Activated CD8-positive, alpha-beta T cell treated with anti-CD3 and anti-CD28 coated beads for 36 hours (primary cell): ENCODE data around the gene DYNAP. TPM values are rescaled to one million over a fixed set of nuclear protein-coding genes. Genes with fewer than 3 reads are reported as not detected.

Experiments
- ATAC-seq: fragments of 200-7000 bp; cut with Tn5 transposase; one replicate; pipeline ENCODE4 v1.10.0; 2021; ENCODE audit warnings: mild to moderate bottlenecking, moderate library complexity
- CTCF ChIA-PET: fragments of 350-600 bp; sonication (Branson Sonifier 250); formaldehyde crosslinking; loops from one replicate; lab custom pipeline; 2021; ENCODE audit warnings: antibody characterized with exemption; lab: Charles Lee
- POLR2A ChIA-PET: fragments of 350-600 bp; sonication (Branson Sonifier 250); formaldehyde crosslinking; loops from one replicate; lab custom pipeline; 2021; ENCODE audit warnings: antibody characterized with exemption; lab: Charles Lee
- DNase-seq: peaks from one replicate; pipeline ENCODE4 v3.0.0-alpha.2; 2020
- H3K27ac Mint-ChIP-seq: one replicate; pipeline ENCODE4 v1.8.0; 2021; ENCODE audit warnings: mild to moderate bottlenecking, mixed read lengths
- H3K27me3 Mint-ChIP-seq: one replicate; pipeline ENCODE4 v1.8.0; 2021; ENCODE audit warnings: mixed read lengths
- H3K36me3 Mint-ChIP-seq: one replicate; pipeline ENCODE4 v1.8.0; 2021; ENCODE audit warnings: low read depth, mixed read lengths
- H3K4me1 Mint-ChIP-seq: one replicate; pipeline ENCODE4 v1.8.0; 2021; ENCODE audit warnings: low read depth, mixed read lengths
- H3K4me3 Mint-ChIP-seq: one replicate; pipeline ENCODE4 v1.8.0; 2021; ENCODE audit warnings: mild to moderate bottlenecking, moderate library complexity, mixed read lengths
- H3K9me3 Mint-ChIP-seq: one replicate; pipeline ENCODE4 v1.8.0; 2021; ENCODE audit warnings: mixed read lengths
- CTCF ChIP-seq: fragments of 200-600 bp; IDR thresholded peaks from one replicate; pipeline ENCODE4 v1.8.0; 2022; ENCODE audit warnings: antibody characterized with exemption, mild to moderate bottlenecking
- intact Hi-C: fragments of 100-400 bp; cut with micrococcal nuclease; formaldehyde crosslinking; loops from one replicate; pipeline ENCODE4 v1.10.0; 2022
- total RNA-seq, 2 experiments: library from RNA; stranded (reverse); gene quantifications; one replicate each; pipeline ENCODE4 v1.2.3, GENCODE V29; 2021

The DYNAP gene
- total RNA-seq, 2 experiments from 2014 or later = not detected

GRCh38 chr18:54584065-54584464, 7.0 kb upstream of the DYNAP start:
- Mint-ChIP-seq H3K9me3 (no peaks in the 10 kb centered on the region), H3K36me3 (no peaks in the 10 kb centered on the region), H3K4me3 (no peak overlapping the region), H3K4me1 (no peaks in the 10 kb centered on the region), H3K27me3 (peaks cover 2% of the 10 kb centered on the region), H3K27ac (no peak overlapping the region)
- DNase-seq (no peak), ATAC-seq (no peak)
- no peak for TF ChIP-seq CTCF
- ChIA-PET POLR2A (no interaction called here), CTCF (no interaction called here)
- intact Hi-C loops = no loop called here

GRCh38 chr18:54585743-54586142, 5.3 kb upstream of the DYNAP start:
- no peaks in the 10 kb centered on the region for H3K9me3 Mint-ChIP-seq
- no peaks in the 10 kb centered on the region for H3K4me1 Mint-ChIP-seq
- ATAC-seq (no peak), DNase-seq (no peak)
- POLR2A ChIA-PET = no interaction called here
- TF ChIP-seq CTCF = no peak
- intact Hi-C loops = no loop called here
- CTCF ChIA-PET = interaction anchor here (1.1 to 1.3 kb wide), 2 partner anchors 27 to 85 kb away, joined by 3 read pairs; no protein-coding TSS in a partner anchor
- H3K36me3 Mint-ChIP-seq = no peaks in the 10 kb centered on the region
- peaks cover 4% of the 10 kb centered on the region for H3K27me3 Mint-ChIP-seq
- no peak overlapping the region for H3K4me3 Mint-ChIP-seq
- H3K27ac Mint-ChIP-seq = no peak overlapping the region

GRCh38 chr18:54604211-54604610, 13.2 kb downstream of the DYNAP start:
- peaks cover 2% of the 10 kb centered on the region for H3K27me3 Mint-ChIP-seq
- intact Hi-C loops = no loop called here
- POLR2A ChIA-PET = no interaction called here
- no peaks in the 10 kb centered on the region for H3K4me1 Mint-ChIP-seq
- ATAC-seq (no peak), DNase-seq (no peak)
- no peak overlapping the region for H3K4me3 Mint-ChIP-seq
- no peaks in the 10 kb centered on the region for H3K36me3 Mint-ChIP-seq
- no peaks in the 10 kb centered on the region for H3K9me3 Mint-ChIP-seq
- no peak overlapping the region for H3K27ac Mint-ChIP-seq
- no peak for TF ChIP-seq CTCF
- CTCF ChIA-PET = interaction anchor here (1.0 kb wide), 1 partner anchor 10 kb away, joined by 3 read pairs; no protein-coding TSS in a partner anchor

GRCh38 chr18:54606835-54607212, 15.8 kb downstream of the DYNAP start:
- Mint-ChIP-seq H3K9me3 (no peaks in the 10 kb centered on the region), H3K27ac (no peak overlapping the region), H3K36me3 (no peaks in the 10 kb centered on the region), H3K4me3 (no peak overlapping the region), H3K27me3 (no peaks in the 10 kb centered on the region), H3K4me1 (no peaks in the 10 kb centered on the region)
- ChIA-PET POLR2A (no interaction called here), CTCF (no interaction called here)
- no peak for ATAC-seq
- DNase-seq = no peak
- TF ChIP-seq CTCF = no peak
- intact Hi-C loops = no loop called here

GRCh38 chr18:54607213-54608027, 16.4 kb downstream of the DYNAP start:
- DNase-seq (no peak), ATAC-seq (no peak)
- no peaks in the 10 kb centered on the region for H3K9me3 Mint-ChIP-seq
- CTCF ChIA-PET = no interaction called here
- intact Hi-C loops = no loop called here
- H3K27ac Mint-ChIP-seq = no peak overlapping the region
- TF ChIP-seq CTCF = no peak
- H3K4me3 Mint-ChIP-seq = no peak overlapping the region
- no peaks in the 10 kb centered on the region for H3K4me1 Mint-ChIP-seq
- POLR2A ChIA-PET = no interaction called here
- H3K36me3 Mint-ChIP-seq = no peaks in the 10 kb centered on the region
- H3K27me3 Mint-ChIP-seq = no peaks in the 10 kb centered on the region
